HepG2 (cell line): ENCODE data around the gene BORCS5. TPM values are rescaled to one million over a fixed set of nuclear protein-coding genes. Genes with fewer than 3 reads are reported as not detected.
A peak's percentile ranks its signal among the peaks of the same experiment; 100 is the strongest.

Experiments used
- BCLAF1 ChIP-seq: fragments of 450-650 bp; IDR thresholded peaks from 2 replicates; pipeline ENCODE4 v1.6.1; 2017; ENCODE audit warnings: mild to moderate bottlenecking
- GPBP1L1 ChIP-seq: sonication (generic); formaldehyde crosslinking; IDR thresholded peaks from 2 replicates; pipeline ENCODE4 v1.5.0; 2020; ENCODE audit warnings: mild to moderate bottlenecking, missing genetic modification reagents
- HMGA1 ChIP-seq: sonication (generic); formaldehyde crosslinking; conservative IDR thresholded peaks from 2 replicates; pipeline ENCODE4 v1.4.0; 2020; ENCODE audit warnings: missing genetic modification reagents
- IRF1 ChIP-seq: sonication (generic); formaldehyde crosslinking; IDR thresholded peaks from 2 replicates; pipeline ENCODE4 v1.4.0; 2020; ENCODE audit warnings: low read depth, mild to moderate bottlenecking, missing genetic modification reagents
- MTF2 ChIP-seq: sonication (generic); formaldehyde crosslinking; IDR thresholded peaks from 2 replicates; pipeline ENCODE4 v1.5.0; 2020; ENCODE audit warnings: missing genetic modification reagents, borderline replicate concordance
- NFAT5 ChIP-seq: sonication (generic); formaldehyde crosslinking; IDR thresholded peaks from 2 replicates; pipeline ENCODE4 v1.4.0; 2020; ENCODE audit warnings: missing genetic modification reagents
- NR1H2 ChIP-seq: sonication (generic); formaldehyde crosslinking; IDR thresholded peaks from 2 replicates; pipeline ENCODE4 v1.8.1; 2022; ENCODE audit warnings: low read depth, missing genetic modification reagents, borderline replicate concordance
- RAD21 ChIP-seq: fragments of 450-650 bp; formaldehyde crosslinking; IDR thresholded peaks from 2 replicates; pipeline ENCODE4 v1.5.0; 2020; ENCODE audit warnings: mild to moderate bottlenecking
- STAT5B ChIP-seq: sonication (generic); formaldehyde crosslinking; IDR thresholded peaks from 2 replicates; pipeline ENCODE4 v1.4.0; 2020; ENCODE audit warnings: missing genetic modification reagents
- TBL1XR1 ChIP-seq: fragments of 150-350 bp; IDR thresholded peaks from 2 replicates; pipeline ENCODE4 v1.6.1; 2014; ENCODE audit warnings: borderline replicate concordance, low read length; ENCODE audit not compliant: partially characterized antibody
- TOPORS ChIP-seq: sonication (generic); formaldehyde crosslinking; IDR thresholded peaks from 2 replicates; pipeline ENCODE4 v1.8.0; 2023; ENCODE audit warnings: mild to moderate bottlenecking, missing genetic modification reagents
- ZNF136 ChIP-seq: sonication (generic); formaldehyde crosslinking; IDR thresholded peaks from 2 replicates; pipeline ENCODE4 v1.8.1; 2022; ENCODE audit warnings: low read depth, mild to moderate bottlenecking, moderate library complexity, missing genetic modification reagents
- ZNF512B ChIP-seq: sonication (generic); formaldehyde crosslinking; IDR thresholded peaks from 2 replicates; pipeline ENCODE4 v1.5.1; 2020; ENCODE audit warnings: missing genetic modification reagents, mild to moderate bottlenecking, borderline replicate concordance
- ZNF543 ChIP-seq: sonication (generic); formaldehyde crosslinking; IDR thresholded peaks from 2 replicates; pipeline ENCODE4 v1.4.0; 2020; ENCODE audit warnings: mild to moderate bottlenecking, missing genetic modification reagents
- ZNF547 ChIP-seq: sonication (generic); formaldehyde crosslinking; IDR thresholded peaks from 2 replicates; pipeline ENCODE4 v1.5.1; 2020; ENCODE audit warnings: mild to moderate bottlenecking, missing genetic modification reagents
- ZNF563 ChIP-seq: sonication (generic); formaldehyde crosslinking; IDR thresholded peaks from 2 replicates; pipeline ENCODE4 v1.8.0; 2022; ENCODE audit warnings: mild to moderate bottlenecking, moderate library complexity, missing genetic modification reagents
- polyA plus RNA-seq, 8 experiments: library from polyadenylated mRNA; depleted of rRNA in 3 of 8; stranded (reverse) in 7 of 8; unstranded in 1 of 8; fragments of >200 nt; fragmentation: Illumina TruSeq in 4 of 8; extraction: Trizol in 4 of 8; gene quantifications; 2 replicates each; pipeline versions ENCODE4 v1.2.1 to v1.2.3, GENCODE V29; 2011 to 2016; ENCODE audit warnings: low read depth in 4 of 8, missing spikeins in 1 of 8, mixed read lengths in 1 of 8; ENCODE audit not compliant: insufficient read depth in 1 of 8
- total RNA-seq, 5 experiments: library from RNA; depleted of rRNA; stranded (reverse); fragments of >200 nt; fragmentation: Illumina TruSeq; extraction: Trizol; gene quantifications; 2 replicates each; pipeline ENCODE4 v1.2.3, GENCODE V29; 2016; ENCODE audit warnings: low read depth in 1 of 5

The BORCS5 gene
- total and polyA plus RNA-seq, 2 of the 13 experiments (the other 11 are each of a cell fraction or from before 2014, with no cell fraction given): 3.9 to 4.7 TPM

- TF ChIP-seq BCLAF1 (no peak), NR1H2 (CRISPR knock-in tag) (no peak), GPBP1L1 (no peak), HMGA1 (CRISPR knock-in tag) (no peak), IRF1 (CRISPR knock-in tag) (no peak), STAT5B (CRISPR knock-in tag) (no peak), MTF2 (CRISPR knock-in tag) (no peak), ZNF543 (CRISPR knock-in tag) (no peak), NFAT5 (CRISPR knock-in tag) (no peak), TBL1XR1 (no peak), ZNF547 (CRISPR knock-in tag) (no peak), ZNF512B (CRISPR knock-in tag) (no peak), TOPORS (no peak), RAD21 (CRISPR knock-in tag) (no peak), ZNF136 (0 out of 2 replicates have a peak, but pooled peaks have one; percentile 47), ZNF563 (CRISPR knock-in tag) (no peak)
Measured at GRCh38 chr12:12488823-12489550, 132.1 kb downstream of the BORCS5 start (continued).
